Measurements from ENCODE around the gene KIF3A.

GRCh38 chr5:132758451-132758850, 21.1 kb upstream of the KIF3A start:
- TF ChIP-seq MYNN (tag by site-specific recombination; IDR thresholded peaks at IDR 0.05; ENCODE audit: borderline replicate concordance): no peak
- no peak for TF ChIP-seq ZSCAN30 (tag by site-specific recombination; IDR thresholded peaks at IDR 0.05)
- no peak for TF ChIP-seq ZNF843 (tag by site-specific recombination; IDR thresholded peaks at IDR 0.05)
- TF ChIP-seq CTCF (tag by site-specific recombination; IDR thresholded peaks at IDR 0.05): no peak

Data from HEK293 (cell line).